H7 (cell line): ENCODE results near the gene AKT1. TPM values are rescaled to one million over a fixed set of nuclear protein-coding genes. Genes with fewer than 3 reads are reported as not detected.
"Not testable (repeated sequence)": the region's sequence is repeated elsewhere in the genome, so short reads cannot be mapped to it uniquely, and the experiment has no call there.

Experiments used
- DNase-seq: peaks from one replicate; pipeline ENCODE4 v3.0.0; 2012
- H3K27me3 ChIP-seq: 2 replicates; pipeline ENCODE4 v1.6.0; 2011; ENCODE audit warnings: mild to moderate bottlenecking, low read length; ENCODE audit not compliant: control insufficient read depth, insufficient read depth
- H3K36me3 ChIP-seq: replicated peaks from 2 replicates; pipeline ENCODE4 v1.5.1; 2011; ENCODE audit warnings: low read length; ENCODE audit not compliant: control insufficient read depth, insufficient read depth
- H3K4me3 ChIP-seq: 2 replicates; pipeline ENCODE4 v1.5.1; 2011; ENCODE audit warnings: low read depth, mild to moderate bottlenecking, control low read depth, low read length, moderate library complexity; ENCODE audit not compliant: insufficient read depth
- total RNA-seq: library from RNA; depleted of rRNA; stranded (reverse); fragments of >200 nt; shearing (Covaris generic); gene quantifications from 2 replicates; pipeline ENCODE4 v1.2.3, GENCODE V29; 2014; rRNA removed

AKT1 gene
- 152 and 165 TPM in 2 replicates for total RNA-seq

DNA sequence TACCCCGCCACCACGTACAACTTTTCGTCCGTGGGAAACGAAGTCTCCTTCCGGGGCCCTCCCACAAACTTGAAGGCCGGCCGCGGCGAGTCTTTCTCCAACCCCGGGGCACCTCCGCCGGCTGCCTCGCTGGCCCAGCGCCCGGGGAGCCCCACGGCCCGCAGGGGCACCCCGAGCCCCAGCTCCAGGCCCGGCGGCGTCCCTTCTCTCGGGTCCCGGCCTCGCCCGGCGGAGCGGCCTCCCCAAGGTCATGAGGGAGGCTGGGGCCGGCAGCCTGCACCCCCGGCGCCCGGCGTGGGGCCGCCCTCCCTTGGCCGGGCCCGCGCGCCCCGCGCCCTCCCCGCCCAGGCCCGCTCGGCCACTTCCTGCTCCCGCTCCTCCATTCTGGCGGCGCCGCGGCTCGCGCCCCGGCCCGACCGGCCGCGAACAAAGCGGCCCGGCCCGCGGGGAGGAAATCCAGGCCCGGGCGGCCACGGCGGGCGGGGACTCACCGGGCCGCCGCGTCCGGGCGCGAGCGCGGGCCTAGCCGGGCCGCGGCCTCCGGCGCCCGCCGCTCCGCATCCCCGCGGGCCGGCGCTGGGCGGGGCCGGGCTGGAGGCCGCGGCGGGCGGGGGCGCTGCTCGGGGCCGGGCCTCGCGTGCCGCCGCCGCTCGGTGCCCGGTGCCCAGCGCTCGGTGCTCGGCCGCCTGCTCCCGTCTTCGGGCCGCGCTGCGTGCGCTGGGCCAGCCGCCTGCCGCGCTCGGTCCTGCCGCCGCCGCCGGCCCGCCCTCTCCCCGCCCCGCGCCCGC lies at the start of gene AKT1:
Gene AKT1, minus strand, starts transcription at position 756 of the 788 bp plus-strand sequence. CDS start 3,105 bp downstream, outside the sequence.
- peaks cover 22% of the 10 kb centered on the region for H3K27me3 ChIP-seq
- H3K36me3 ChIP-seq, result peaks cover 2% of the 10 kb centered on the region
- H3K4me3 ChIP-seq, result peak within 1 kb of the TSS; percentile 61
- peak; percentile 89 for DNase-seq

DNA sequence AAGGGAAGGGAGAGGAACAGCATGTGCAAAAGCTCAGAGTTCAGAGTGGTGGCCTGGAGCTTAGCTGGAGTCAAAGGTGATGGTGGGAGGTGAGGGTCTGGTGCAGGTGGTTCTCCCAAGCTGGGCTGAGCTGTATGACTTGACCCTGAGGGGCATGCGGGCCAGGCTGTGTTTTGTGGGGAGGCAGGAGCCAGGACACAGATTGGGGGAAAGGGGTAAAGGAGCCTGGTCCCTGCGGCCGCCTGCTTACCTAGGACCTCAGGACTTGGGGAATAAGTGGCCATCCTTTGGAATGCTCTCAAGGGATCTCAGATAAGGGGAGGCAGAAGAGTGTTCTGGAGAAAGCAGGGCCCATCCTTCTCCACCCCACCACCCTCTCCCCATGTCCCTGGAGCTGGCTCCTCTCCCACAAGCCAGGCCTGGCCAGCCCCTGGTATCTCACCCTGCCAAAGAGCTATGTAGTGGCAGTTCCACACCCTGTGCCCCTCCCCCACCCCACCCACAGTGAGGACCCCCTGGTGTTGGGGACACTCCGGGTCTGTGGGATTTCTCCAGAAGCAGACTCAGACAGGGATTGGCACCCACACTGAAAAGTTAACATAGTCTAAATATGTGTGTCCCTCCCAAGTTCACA lies 49.6 kb upstream of the AKT1 start:
- H3K36me3 ChIP-seq, result no peaks in the 10 kb centered on the region
- H3K4me3 ChIP-seq, result no peak overlapping the region
- DNase-seq, result no peak
- peaks cover 40% of the 10 kb centered on the region for H3K27me3 ChIP-seq

DNA sequence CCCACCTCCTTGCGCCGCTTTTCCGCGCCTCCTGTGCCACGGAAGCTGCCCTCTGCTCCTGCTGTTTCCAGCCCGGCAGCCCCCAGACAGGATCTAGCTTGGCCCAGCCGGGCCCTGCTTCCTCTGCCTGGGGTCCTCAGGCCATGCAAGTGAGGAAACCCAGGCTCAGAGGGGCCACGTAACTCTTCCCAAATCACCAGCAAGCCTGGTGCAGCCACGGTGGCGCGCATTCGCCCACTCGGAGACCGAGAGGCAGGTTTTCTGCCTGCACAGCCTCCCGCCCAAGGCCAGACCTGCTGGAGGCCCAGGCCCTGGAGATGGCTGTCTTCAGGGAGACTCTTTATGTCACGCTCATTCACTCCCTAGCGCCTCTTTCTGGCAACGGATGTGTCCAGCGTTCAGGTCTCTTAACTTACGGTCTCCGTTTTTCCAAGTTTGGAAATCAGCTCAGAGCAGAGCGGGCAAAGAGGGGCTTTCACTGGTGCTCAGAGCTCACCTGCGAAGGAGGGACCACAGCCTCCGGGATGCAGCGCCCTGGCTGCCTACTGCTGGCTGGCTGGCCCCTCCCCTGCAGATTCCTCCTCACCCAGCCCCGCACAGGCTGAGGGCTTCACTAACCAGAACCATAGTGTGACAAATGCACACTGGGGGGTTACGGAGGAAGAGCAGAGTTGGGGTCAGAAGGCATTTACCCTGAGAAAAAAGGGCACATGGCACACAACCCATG lies 48.9 kb upstream of the AKT1 start:
- Histone ChIP-seq H3K36me3 (no peaks in the 10 kb centered on the region), H3K4me3 (peak overlapping the region; percentile 47), H3K27me3 (peaks cover 40% of the 10 kb centered on the region)
- peak; percentile 78 for DNase-seq

DNA sequence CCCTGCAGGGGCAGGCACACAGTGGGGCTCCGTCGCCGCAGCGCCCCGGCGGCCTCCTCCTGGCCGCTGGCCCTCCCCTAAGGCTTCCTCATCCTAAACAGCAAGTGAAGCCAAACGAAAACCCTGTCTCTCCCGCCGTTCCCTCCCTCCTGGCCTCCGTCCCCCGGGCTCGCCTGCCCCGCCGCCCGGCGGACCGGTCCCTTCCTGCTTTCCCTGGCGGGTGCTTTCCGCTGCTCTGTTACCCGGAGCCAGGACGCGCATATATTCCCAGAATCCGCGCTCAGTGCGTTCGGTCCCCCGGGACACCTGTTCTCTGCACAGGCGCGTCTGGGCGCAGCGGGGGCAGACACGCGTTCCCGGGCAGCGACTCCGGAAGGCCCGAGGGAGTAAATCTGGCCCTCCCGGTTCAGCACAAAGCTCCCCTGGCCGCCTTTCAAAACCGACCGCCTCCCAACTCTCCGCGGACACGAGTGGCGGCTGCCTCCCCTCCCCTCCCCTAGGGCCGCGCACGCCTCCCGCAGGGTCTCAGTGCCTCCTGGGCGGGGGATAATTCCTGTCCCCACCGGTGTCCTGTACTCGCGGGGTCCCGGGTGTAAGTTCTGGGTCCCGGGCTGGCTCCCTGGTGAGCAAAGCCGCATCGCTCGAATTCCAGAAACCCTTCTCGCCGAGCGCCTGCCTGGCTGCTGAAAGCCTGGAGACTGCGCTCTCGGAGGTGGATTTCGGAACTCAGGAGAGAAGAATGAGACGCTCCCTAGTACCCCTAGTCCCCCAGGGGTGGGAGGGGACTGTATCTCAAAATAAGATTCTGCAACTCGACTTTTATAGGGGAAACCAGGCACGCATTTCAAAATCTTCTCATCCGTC lies 48.1 kb upstream of the AKT1 start:
- peak; percentile 89 for DNase-seq
- peaks cover 40% of the 10 kb centered on the region for H3K27me3 ChIP-seq
- H3K36me3 ChIP-seq, result no peaks in the 10 kb centered on the region
- H3K4me3 ChIP-seq, result peak overlapping the region; percentile 47

DNA sequence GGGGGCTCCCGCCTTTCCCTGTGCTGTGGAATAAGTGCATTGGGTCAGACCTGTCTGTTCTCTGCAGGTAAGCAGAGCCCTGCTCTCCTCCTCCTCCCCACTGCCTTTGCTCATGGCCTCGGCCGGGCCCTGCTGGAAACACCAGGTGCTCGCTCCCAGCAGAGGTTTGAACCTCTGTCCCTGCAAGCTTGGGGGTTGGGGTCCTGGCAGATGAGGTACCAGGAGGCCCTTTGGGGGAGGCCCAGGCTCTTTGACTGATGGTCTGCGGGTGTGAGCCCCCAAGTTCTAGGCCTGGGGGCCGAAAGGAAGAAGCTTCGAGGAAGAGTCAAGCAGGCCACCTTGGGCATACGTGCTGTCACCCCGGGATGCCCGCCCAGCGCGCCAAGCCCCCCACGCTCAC lies 47.5 kb upstream of the AKT1 start:
- Histone ChIP-seq H3K36me3 (no peaks in the 10 kb centered on the region), H3K4me3 (peak overlapping the region; percentile 47; the same call in 1 of the 2 replicates), H3K27me3 (peaks cover 40% of the 10 kb centered on the region)
- DNase-seq, result peak; percentile 58

DNA sequence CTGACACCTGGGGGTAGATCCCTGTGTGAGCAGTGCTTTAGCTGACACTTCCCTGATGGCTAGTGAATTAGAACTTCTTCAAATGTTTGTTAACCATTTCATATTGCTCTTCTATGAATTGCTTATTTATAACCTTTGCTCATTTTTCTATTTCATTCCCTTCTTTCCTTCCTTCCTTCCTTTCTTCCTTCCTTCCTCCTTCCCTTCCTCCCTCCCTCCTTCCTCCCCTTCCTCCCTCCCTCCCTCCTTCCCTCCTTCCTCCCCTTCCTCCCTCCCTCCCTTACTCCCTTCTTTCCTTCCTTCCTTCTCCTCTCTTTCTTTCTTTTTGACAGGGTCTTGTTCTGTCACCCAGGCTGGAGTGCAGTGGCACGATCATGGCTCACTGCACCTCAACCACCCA lies 46.2 kb upstream of the AKT1 start:
- Histone ChIP-seq H3K27me3 (peaks cover 40% of the 10 kb centered on the region), H3K36me3 (no peaks in the 10 kb centered on the region), H3K4me3 (no peak overlapping the region)
- DNase-seq, result no peak

DNA sequence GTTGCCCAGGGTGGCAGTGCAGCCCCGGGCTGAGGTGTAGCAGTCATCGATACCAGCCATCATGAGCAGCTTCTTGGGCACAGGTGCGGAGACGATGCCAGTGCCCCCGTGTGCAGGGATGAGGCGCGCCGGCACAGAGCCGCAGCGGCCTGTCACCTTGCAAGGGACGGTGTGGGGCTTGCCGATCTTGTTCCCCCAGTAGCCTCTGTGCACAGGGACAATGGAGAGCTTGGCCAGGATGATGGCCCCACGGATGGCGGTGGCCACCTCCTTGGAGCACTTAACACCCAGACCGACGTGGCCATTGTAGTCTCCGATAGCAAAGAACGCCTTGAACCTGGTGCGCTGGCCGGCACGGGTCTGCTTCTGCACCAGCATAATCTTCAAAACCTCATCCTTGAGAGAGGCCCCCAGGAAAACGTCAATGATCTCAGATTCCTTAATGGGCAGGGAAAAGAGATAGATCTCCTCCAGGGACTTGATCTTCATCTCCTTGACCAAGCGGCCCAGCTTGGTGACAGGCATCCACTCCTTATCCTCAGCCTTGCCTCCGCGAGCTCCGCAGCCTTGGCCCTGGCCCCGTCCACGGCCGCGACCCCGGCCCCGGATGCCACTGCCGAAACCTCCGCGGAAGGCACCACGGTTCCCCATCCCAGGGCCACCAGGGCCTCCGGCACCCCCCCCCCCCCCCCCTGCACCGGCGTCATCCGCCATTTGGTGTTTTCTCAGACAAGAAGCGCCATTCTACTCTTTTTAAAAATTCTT lies 40.8 kb upstream of the AKT1 start:
- DNase-seq, H3K27me3 ChIP-seq, H3K36me3 ChIP-seq, H3K4me3 ChIP-seq: not testable (repeated sequence)

DNA sequence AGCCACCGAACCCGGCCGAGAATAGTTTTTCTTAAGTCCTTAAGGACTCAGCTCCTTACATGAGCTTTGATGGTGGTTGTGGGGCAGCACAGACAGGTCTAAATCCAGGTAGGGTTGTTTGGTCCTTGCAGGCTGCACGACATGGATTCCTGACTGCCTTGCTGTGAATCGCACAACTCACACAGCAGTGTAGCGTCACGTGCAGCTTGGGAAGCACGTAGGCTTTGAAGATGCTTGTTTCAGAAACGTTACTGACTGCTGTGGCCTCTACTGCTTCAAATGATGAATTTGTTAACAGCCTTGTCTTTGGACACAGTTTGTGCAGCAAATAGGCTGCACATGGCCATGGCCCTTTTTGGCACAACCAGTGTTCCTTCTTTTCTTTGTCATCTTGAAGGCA lies 35.2 kb upstream of the AKT1 start:
- Histone ChIP-seq H3K27me3 (peaks cover 6% of the 10 kb centered on the region), H3K4me3 (no peak overlapping the region), H3K36me3 (no peaks in the 10 kb centered on the region)
- peak; percentile 26 for DNase-seq

DNA sequence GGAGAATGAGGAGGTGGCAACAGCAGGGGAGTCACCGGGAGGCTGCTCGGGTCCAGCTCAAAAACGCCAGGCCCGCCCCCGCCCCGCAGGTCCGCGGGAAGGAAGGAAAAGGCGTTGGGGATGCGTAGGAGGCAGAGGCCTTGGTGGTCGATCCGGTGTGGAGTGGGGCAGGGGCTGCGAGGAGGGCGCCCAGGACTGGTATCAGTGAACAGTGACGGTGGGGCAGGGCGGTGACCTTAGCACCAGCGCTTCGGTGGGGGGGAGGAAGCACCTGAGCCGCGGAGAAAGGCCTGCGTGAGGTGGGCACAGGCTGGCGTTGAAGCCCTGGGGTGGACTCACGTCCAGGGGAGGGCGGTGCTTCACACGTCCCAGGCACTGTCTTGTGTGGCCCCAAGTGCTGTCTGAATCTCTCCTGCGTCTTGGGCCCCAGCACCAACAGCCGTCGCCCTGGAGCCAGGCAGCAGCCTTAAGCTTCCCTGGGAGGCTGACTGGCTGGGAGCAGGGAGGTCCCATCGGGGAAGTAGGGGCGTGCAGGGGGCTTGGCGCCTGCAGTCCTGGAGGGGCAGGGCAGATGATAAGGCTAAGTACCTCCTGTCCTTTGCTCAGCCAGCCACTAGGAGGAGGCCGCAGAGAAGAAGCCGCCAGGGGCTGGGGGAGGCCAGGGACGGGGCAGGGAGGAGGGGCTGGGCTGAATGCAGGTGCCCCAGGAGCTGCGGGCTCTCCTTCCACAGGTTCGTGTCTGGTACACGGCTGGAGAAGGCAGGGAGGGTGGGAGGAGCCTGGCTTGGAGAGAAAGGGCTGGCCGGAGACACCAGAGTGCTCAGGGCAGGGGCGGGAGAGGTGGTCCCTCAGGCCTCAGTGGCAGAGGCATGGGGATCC lies 31.9 kb upstream of the AKT1 start:
- Histone ChIP-seq H3K4me3 (peak overlapping the region; percentile 45), H3K36me3 (no peaks in the 10 kb centered on the region), H3K27me3 (peaks cover 10% of the 10 kb centered on the region)
- DNase-seq, result peak; percentile 98

DNA sequence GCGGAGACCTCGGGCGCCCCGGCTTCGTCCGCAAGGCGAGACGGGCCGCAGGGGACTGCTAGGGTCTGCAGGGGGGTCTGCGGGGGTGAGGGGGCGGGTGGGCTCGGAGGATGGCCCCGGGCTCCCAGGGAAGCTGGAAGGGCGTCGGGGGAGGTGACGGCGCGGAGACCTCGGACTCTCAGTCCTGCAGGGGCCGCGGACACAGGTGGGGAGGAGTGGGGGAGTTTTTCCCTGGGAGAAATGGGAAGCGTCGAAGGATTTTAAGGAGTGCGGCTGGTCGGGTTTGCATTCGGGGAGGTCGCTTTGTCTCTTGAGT lies 31.3 kb upstream of the AKT1 start:
- H3K36me3 ChIP-seq, result no peaks in the 10 kb centered on the region
- no peak for DNase-seq
- H3K4me3 ChIP-seq, result peak overlapping the region; percentile 45
- peaks cover 10% of the 10 kb centered on the region for H3K27me3 ChIP-seq

DNA sequence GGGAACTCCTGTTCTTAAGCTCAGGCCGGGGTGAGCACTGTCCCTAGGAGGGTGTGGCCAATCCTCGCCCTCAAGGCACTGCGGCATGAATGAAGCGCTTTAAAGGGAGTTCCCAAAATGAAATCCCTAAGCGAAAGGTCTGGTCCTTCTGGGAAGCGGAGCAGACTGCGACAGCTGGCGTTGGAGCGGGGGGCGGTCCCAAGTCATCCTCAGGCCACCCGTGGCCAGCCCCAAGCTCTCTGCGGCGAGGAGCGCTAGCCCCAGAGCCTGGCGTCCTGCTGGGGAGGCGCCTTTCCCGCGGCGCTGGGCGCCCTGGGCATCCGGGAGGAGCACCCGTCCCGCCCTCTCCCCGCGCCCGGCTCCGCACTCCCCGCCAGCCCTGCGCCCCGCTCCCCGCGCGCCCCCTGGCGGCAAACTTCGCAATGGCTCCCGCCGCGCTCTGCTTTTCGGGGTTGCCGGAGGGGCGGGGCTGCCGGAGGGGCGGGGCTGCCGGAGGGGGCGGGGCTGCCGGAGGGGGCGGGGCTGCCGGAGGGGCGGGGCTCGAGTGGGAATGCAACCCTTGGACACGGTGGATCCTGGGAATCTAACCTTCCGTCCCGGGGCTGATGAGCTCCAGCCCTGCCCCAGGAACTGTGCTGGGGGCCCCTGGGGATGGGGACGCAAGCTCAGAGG lies 30.8 kb upstream of the AKT1 start:
- peak; percentile 99 for DNase-seq
- no peaks in the 10 kb centered on the region for H3K36me3 ChIP-seq
- H3K4me3 ChIP-seq, result peak overlapping the region; percentile 71
- H3K27me3 ChIP-seq, result peaks cover 10% of the 10 kb centered on the region

DNA sequence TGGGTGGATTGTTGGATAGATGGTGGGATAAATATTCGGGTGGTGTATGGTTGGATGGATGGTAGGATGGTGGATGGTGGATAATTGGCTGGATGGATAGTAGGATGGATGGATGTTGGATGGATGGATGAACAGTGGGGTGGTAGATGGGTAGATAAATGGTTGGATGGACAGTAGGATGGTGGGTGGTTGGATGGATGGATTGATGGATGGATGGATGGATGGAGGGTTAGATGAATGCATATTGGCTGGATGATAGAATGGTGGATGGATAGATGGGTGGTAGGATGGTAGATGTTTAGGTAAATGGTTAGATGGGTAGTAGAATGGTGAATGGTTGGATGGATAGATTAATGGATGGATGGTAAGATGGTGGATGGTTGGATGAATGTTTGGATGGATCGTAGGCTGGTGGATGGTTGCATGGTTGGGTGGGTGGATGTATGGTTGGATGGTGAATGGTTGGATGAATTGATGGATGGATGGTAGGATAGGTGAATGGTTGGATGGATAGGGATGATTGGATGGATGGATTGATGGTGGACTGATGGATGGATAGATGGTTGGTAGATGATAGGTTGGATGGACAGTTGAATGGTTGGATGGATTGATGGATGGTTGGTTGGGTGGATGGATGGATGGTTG lies 28.9 kb upstream of the AKT1 start:
- H3K27me3 ChIP-seq, result peaks cover 10% of the 10 kb centered on the region
- no peak overlapping the region for H3K4me3 ChIP-seq
- H3K36me3 ChIP-seq, result no peaks in the 10 kb centered on the region
- DNase-seq, result no peak
